ENCODE results near the gene BHLHA15. TPM values are rescaled to one million over a fixed set of nuclear protein-coding genes. Genes with fewer than 3 reads are reported as not detected.

The BHLHA15 gene
- total RNA-seq, 1 experiment from 2014 or later = 1.8 TPM

- Mint-ChIP-seq H3K27ac (ENCODE audit: unreplicated experiment) (no peak overlapping the region), H3K36me3 (ENCODE audit: insufficient read depth, unreplicated experiment) (peaks cover 6% of the 10 kb centered on the region), H3K4me1 (ENCODE audit: low read depth, unreplicated experiment) (no peaks in the 10 kb centered on the region), H3K27me3 (ENCODE audit: unreplicated experiment) (no peaks in the 10 kb centered on the region), H3K4me3 (ENCODE audit: low read depth, unreplicated experiment) (no peak overlapping the region), H3K9me3 (ENCODE audit: low read depth, unreplicated experiment) (no peaks in the 10 kb centered on the region)
- intact Hi-C loops (cut with micrococcal nuclease; ENCODE audit: unreplicated experiment) = no loop called here
- CTCF ChIA-PET = no interaction called here
- TF ChIP-seq, protein P1, sequence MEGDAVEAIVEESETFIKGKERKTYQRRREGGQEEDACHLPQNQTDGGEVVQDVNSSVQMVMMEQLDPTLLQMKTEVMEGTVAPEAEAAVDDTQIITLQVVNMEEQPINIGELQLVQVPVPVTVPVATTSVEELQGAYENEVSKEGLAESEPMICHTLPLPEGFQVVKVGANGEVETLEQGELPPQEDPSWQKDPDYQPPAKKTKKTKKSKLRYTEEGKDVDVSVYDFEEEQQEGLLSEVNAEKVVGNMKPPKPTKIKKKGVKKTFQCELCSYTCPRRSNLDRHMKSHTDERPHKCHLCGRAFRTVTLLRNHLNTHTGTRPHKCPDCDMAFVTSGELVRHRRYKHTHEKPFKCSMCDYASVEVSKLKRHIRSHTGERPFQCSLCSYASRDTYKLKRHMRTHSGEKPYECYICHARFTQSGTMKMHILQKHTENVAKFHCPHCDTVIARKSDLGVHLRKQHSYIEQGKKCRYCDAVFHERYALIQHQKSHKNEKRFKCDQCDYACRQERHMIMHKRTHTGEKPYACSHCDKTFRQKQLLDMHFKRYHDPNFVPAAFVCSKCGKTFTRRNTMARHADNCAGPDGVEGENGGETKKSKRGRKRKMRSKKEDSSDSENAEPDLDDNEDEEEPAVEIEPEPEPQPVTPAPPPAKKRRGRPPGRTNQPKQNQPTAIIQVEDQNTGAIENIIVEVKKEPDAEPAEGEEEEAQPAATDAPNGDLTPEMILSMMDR (IDR thresholded peaks at IDR 0.05; ENCODE audit: unreplicated experiment) = no peak
- BruUV-seq (replicated peaks) = no TSS peak
- no peak for DNase-seq
Measured at GRCh38 chr7:98227939-98228338, 16.7 kb downstream of the BHLHA15 start.

DNA sequence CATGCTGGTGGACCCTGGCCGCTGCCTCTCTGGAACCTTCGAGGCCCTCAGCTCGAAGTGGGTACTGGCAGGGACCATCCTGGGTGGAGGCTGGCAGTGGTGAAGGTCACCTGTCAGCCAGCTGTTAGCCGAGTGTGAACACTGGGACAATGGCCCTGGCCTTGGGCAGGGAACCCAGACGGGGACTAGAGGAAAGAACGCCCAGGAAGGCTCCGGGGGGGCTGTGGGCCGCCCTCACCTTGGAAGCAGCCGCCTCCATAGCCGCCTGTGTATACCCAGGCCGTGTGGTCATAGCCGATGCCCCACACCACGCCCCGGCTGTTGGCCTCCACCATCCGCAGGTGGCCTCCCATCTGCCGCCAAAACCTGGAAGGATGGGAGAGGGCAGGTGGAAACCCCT is 17.6 kb downstream of the BHLHA15 start:
- Mint-ChIP-seq H3K9me3 (ENCODE audit: low read depth, unreplicated experiment) (no peaks in the 10 kb centered on the region), H3K4me1 (ENCODE audit: low read depth, unreplicated experiment) (no peaks in the 10 kb centered on the region), H3K27ac (ENCODE audit: unreplicated experiment) (no peak overlapping the region), H3K4me3 (ENCODE audit: low read depth, unreplicated experiment) (no peak overlapping the region), H3K27me3 (ENCODE audit: unreplicated experiment) (no peaks in the 10 kb centered on the region), H3K36me3 (ENCODE audit: insufficient read depth, unreplicated experiment) (peaks cover 6% of the 10 kb centered on the region)
- TF ChIP-seq, protein P1 (IDR thresholded peaks at IDR 0.05; ENCODE audit: unreplicated experiment) = no peak
- intact Hi-C loops (cut with micrococcal nuclease; ENCODE audit: unreplicated experiment) = no loop called here
- no TSS peak for BruUV-seq (replicated peaks)
- DNase-seq = no peak
- CTCF ChIA-PET = no interaction called here

DNA sequence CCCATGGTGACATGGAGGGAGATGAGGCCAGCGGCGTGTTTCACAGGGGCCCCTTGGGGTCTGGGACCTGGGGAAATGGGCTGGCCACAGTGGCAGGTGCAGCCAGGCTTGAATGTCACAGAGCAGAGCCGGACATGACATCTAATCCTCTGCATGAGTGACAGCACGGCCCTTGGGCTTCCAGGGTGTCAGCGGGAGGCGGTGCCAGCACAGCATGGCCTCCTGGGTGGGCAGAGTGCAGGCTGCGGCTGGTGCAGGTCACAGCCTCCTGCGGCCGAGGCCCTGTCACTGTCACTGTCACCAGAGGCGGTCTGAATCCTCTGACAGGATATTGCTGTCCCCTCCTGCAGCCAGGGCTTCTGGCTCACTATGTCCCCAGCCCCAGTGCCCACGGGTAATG is 18.2 kb downstream of the BHLHA15 start:
- Mint-ChIP-seq H3K27me3 (ENCODE audit: unreplicated experiment) (no peaks in the 10 kb centered on the region), H3K9me3 (ENCODE audit: low read depth, unreplicated experiment) (no peaks in the 10 kb centered on the region), H3K4me3 (ENCODE audit: low read depth, unreplicated experiment) (no peak overlapping the region), H3K4me1 (ENCODE audit: low read depth, unreplicated experiment) (no peaks in the 10 kb centered on the region), H3K36me3 (ENCODE audit: insufficient read depth, unreplicated experiment) (peaks cover 6% of the 10 kb centered on the region), H3K27ac (ENCODE audit: unreplicated experiment) (no peak overlapping the region)
- no TSS peak for BruUV-seq (replicated peaks)
- DNase-seq = no peak
- TF ChIP-seq, protein P1 (IDR thresholded peaks at IDR 0.05; ENCODE audit: unreplicated experiment) = no peak
- CTCF ChIA-PET = no interaction called here
- intact Hi-C loops (cut with micrococcal nuclease; ENCODE audit: unreplicated experiment) = no loop called here

DNA sequence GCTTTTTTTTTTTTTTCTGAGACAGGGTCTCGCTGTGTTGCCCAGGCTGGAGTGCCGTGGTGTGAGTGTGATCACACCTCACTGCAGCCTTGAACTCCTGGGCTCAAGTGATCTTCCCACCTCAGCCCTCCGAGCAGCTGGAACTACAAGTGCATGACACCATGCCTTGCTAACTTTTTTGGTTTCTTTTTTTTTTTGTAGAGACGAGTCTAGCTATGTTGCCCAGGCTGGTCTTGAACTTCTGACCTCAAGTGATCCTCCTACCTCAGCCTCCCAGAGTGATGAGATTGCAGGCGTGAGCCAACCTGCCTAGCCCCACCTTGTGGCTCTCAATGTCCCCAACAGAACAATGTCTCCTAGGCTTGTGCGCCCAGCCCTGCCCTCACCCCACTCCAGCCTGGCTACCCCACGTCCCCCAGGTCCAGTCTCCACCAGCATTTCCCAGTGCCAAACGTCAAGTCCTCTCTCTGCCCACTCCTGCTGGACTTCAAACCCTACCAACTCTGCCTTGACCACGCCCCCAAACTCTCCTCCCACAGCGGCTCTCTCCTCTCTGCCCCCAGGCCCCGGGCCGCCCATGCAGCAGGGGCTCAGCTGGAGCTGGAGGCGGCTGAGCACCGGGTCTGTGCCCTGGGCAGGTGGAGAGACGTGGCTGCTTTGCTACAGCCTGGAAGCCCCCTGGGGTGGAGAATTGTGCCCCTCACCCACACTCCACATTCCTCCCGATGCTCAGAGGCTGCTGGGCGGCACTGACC is 18.9 kb downstream of the BHLHA15 start:
- no peak for DNase-seq
- CTCF ChIA-PET = interaction anchor here (0.6 kb wide), 1 partner anchor 25 kb away, joined by 5 read pairs; no protein-coding TSS in a partner anchor
- TF ChIP-seq, protein P1 (IDR thresholded peaks at IDR 0.05; ENCODE audit: unreplicated experiment) = no peak
- peaks cover 6% of the 10 kb centered on the region for H3K36me3 Mint-ChIP-seq (ENCODE audit: insufficient read depth, unreplicated experiment)
- no TSS peak for BruUV-seq (replicated peaks)
- no peaks in the 10 kb centered on the region for H3K27me3 Mint-ChIP-seq (ENCODE audit: unreplicated experiment)
- no peak overlapping the region for H3K27ac Mint-ChIP-seq (ENCODE audit: unreplicated experiment)
- no peaks in the 10 kb centered on the region for H3K4me1 Mint-ChIP-seq (ENCODE audit: low read depth, unreplicated experiment)
- no peaks in the 10 kb centered on the region for H3K9me3 Mint-ChIP-seq (ENCODE audit: low read depth, unreplicated experiment)
- H3K4me3 Mint-ChIP-seq (ENCODE audit: low read depth, unreplicated experiment) = no peak overlapping the region
- intact Hi-C loops (cut with micrococcal nuclease; ENCODE audit: unreplicated experiment) = no loop called here
